ENCODE data around the gene ANKUB1.
"Not testable (repeated sequence)": the region's sequence is repeated elsewhere in the genome, so short reads cannot be mapped to it uniquely, and the experiment has no call there.

ANKUB1 gene, protein sequence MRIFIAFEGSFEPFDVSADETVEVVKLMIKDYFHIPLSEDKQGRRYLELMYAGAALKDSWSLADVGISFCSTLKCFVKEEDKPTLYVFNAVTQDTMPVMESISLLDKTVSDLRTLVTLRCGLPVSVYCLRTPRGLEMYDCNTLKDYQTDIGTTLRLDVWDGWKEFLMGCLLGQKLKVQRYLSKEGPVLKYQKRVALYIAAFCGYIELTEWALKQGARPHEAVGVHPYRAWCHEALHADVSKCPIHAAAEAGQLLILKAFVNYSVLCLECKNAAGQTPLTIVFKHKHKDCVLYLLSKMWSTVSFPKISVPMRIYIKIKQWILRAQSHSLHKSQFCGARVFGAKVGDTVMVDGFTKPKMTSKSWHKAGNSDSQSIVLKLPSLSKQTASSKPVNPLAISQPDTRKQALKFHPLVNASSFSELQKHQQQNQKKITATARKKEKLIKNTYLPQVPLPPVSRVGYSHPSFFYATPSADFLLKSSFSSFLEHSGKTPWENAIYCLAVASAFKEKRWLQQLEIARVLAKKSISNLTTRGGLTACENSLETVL

DNA sequence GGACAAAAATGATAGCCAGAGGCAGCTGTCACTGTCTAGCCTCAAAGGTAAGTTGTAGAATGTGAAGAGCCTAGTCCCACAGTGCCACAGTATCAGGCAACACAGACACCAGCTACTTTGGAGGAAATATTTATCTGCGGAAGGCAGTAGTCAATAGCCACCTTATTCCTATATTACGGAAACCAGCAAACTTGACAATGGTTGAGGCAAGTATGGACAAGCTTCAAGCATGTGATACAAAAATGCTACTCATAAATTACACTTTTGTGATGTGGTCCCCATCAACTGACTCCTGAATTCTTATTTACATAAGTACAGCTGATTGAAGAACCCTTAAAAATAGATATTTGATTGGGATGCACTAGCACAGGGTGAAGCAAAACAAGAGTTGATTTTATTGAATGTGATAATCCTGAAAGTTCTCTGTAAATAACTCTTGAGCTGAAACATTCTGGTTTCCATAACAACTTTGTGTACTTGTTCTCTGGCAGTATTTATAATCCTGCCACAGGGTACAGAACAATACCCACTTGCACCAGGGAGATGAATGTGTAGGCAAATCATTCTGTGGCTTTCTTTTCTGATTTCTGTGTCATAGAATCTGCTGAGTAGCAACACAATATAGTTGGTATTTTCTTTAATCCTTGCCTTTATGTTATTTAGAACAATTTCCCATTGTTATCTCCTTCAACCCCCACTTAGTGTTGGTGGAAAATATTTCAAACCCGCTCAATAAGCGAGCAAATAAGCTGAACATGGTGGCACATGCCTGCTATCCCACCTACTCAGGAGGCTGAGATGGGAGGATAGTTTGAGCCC lies at the start of gene ANKUB1:
Gene ANKUB1 (minus strand): TSS at position 103 of the 819 bp plus-strand sequence. CDS start 188 bp downstream, outside the sequence.
- Histone ChIP-seq H3K79me2 (ENCODE audit: control insufficient read depth, low read length) (no peaks in the 10 kb centered on the region), H3F3A (ENCODE audit: control insufficient read depth, insufficient read depth) (no peaks in the 10 kb centered on the region), H3K4me3 (ENCODE audit: low read length) (no peak within 1 kb of the TSS), H3K36me3 (ENCODE audit: control insufficient read depth, low read length) (no peaks in the 10 kb centered on the region), H3K9me2 (replicated peaks; ENCODE audit: control insufficient read depth, low read length) (no peaks in the 10 kb centered on the region), H3K27ac (ENCODE audit: low read depth, low read length) (no peak within 1 kb of the TSS), H3K9me3 (ENCODE audit: control insufficient read depth, insufficient read depth, low read length) (no peaks in the 10 kb centered on the region), H3K4me1 (ENCODE audit: control insufficient read depth, low read length) (no peaks in the 10 kb centered on the region), H3K4me2 (ENCODE audit: low read length) (no peak within 1 kb of the TSS), H3K27me3 (ENCODE audit: control insufficient read depth, low read length) (peaks cover 8% of the 10 kb centered on the region), H4K20me1 (ENCODE audit: control insufficient read depth, insufficient read depth, low read depth, low read length) (no peaks in the 10 kb centered on the region)
- TF ChIP-seq, protein P1, sequence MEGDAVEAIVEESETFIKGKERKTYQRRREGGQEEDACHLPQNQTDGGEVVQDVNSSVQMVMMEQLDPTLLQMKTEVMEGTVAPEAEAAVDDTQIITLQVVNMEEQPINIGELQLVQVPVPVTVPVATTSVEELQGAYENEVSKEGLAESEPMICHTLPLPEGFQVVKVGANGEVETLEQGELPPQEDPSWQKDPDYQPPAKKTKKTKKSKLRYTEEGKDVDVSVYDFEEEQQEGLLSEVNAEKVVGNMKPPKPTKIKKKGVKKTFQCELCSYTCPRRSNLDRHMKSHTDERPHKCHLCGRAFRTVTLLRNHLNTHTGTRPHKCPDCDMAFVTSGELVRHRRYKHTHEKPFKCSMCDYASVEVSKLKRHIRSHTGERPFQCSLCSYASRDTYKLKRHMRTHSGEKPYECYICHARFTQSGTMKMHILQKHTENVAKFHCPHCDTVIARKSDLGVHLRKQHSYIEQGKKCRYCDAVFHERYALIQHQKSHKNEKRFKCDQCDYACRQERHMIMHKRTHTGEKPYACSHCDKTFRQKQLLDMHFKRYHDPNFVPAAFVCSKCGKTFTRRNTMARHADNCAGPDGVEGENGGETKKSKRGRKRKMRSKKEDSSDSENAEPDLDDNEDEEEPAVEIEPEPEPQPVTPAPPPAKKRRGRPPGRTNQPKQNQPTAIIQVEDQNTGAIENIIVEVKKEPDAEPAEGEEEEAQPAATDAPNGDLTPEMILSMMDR (IDR thresholded peaks at IDR 0.05; ENCODE audit: low read depth, low read length, poor library complexity, severe bottlenecking), result no peak
- no peak for TF ChIP-seq EZH2phosphoT487 (IDR thresholded peaks at IDR 0.05; ENCODE audit: borderline replicate concordance, low read length)

DNA sequence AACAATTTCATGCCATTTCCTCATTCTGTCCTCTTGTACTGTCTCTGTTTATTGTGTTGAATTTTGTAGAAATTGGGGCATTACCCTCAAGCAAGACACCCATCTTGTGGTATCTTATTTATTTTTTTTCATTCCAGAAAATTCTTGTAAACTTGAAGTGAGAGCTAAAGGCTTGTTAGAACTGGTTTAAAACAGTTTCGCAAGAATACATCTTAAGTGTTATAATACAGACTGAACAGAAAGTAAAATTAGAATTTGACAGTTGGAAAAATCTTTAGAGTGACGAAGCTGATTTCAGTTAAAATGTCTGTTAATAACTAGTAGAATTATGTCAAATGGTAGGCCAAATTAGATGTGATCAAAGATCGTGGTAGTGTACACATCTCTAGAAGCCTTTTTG lies 47.5 kb upstream of the ANKUB1 start:
- H3K79me2 ChIP-seq (ENCODE audit: control insufficient read depth, low read length), result peaks cover 85% of the 10 kb centered on the region
- H3K9me2 ChIP-seq (replicated peaks; ENCODE audit: control insufficient read depth, low read length), result no peaks in the 10 kb centered on the region
- H3K4me3 ChIP-seq (ENCODE audit: low read length), result no peak overlapping the region
- TF ChIP-seq EZH2phosphoT487 (IDR thresholded peaks at IDR 0.05; ENCODE audit: borderline replicate concordance, low read length), result no peak
- TF ChIP-seq, protein P1 (IDR thresholded peaks at IDR 0.05; ENCODE audit: low read depth, low read length, poor library complexity, severe bottlenecking), result no peak
- H3K4me1 ChIP-seq (ENCODE audit: control insufficient read depth, low read length), result no peaks in the 10 kb centered on the region
- peaks cover 18% of the 10 kb centered on the region for H3K9me3 ChIP-seq (ENCODE audit: control insufficient read depth, insufficient read depth, low read length)
- H3F3A ChIP-seq (ENCODE audit: control insufficient read depth, insufficient read depth), result no peaks in the 10 kb centered on the region
- peaks cover 13% of the 10 kb centered on the region for H3K36me3 ChIP-seq (ENCODE audit: control insufficient read depth, low read length)
- no peak overlapping the region for H3K27ac ChIP-seq (ENCODE audit: low read depth, low read length)
- no peaks in the 10 kb centered on the region for H3K27me3 ChIP-seq (ENCODE audit: control insufficient read depth, low read length)
- no peak overlapping the region for H3K4me2 ChIP-seq (ENCODE audit: low read length)
- H4K20me1 ChIP-seq (ENCODE audit: control insufficient read depth, insufficient read depth, low read depth, low read length), result no peaks in the 10 kb centered on the region

DNA sequence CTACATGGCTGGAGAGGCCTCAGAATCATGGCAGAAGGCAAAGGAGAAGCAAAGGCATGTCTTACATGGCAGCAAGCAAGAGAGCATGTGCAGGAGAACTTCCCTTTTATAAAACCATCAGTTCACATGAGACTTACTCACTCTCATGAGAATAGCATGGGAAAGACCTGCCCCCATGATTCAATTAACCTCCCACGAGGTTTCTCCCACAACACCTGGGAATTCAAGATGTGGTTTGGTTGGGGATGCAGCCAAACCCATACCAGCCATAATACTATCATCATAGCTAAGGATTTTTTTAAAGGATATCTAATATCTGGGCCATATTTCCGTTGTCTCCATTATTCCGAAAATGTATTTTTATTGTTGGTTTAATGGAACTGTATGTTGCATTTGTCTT lies 47.1 kb upstream of the ANKUB1 start:
- peaks cover 22% of the 10 kb centered on the region for H3K9me3 ChIP-seq (ENCODE audit: control insufficient read depth, insufficient read depth, low read length)
- H3K4me2 ChIP-seq (ENCODE audit: low read length); H4K20me1 ChIP-seq (ENCODE audit: control insufficient read depth, insufficient read depth, low read depth, low read length); H3K27me3 ChIP-seq (ENCODE audit: control insufficient read depth, low read length); H3F3A ChIP-seq (ENCODE audit: control insufficient read depth, insufficient read depth); H3K9me2 ChIP-seq (replicated peaks; ENCODE audit: control insufficient read depth, low read length); H3K4me3 ChIP-seq (ENCODE audit: low read length); H3K4me1 ChIP-seq (ENCODE audit: control insufficient read depth, low read length); H3K27ac ChIP-seq (ENCODE audit: low read depth, low read length): not testable (repeated sequence)
- peaks cover 85% of the 10 kb centered on the region for H3K79me2 ChIP-seq (ENCODE audit: control insufficient read depth, low read length)
- peaks cover 13% of the 10 kb centered on the region for H3K36me3 ChIP-seq (ENCODE audit: control insufficient read depth, low read length)

DNA sequence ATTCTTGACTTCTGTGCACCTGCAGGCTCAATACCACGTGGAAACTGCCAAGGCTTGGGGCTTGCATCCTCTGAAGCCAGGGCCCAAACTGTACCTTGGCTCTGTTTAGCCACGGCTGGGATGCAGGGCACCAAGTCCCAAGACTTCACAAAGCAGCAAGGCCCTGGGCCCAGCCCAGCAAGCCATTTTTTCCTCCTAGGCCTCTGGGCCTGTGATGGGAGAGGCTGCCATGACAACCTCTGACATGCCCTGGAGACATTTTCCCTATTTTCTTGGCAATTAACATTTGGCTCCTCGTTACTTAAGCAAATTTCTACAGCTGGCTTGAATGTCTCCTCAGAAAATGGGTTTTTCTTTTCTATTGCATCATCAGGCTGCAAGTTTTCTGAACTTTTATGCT lies 46.1 kb upstream of the ANKUB1 start:
- not testable (repeated sequence) for H3K27me3 ChIP-seq (ENCODE audit: control insufficient read depth, low read length); H3K4me3 ChIP-seq (ENCODE audit: low read length); H3K27ac ChIP-seq (ENCODE audit: low read depth, low read length); H3F3A ChIP-seq (ENCODE audit: control insufficient read depth, insufficient read depth); H3K9me2 ChIP-seq (replicated peaks; ENCODE audit: control insufficient read depth, low read length); H3K4me1 ChIP-seq (ENCODE audit: control insufficient read depth, low read length); H4K20me1 ChIP-seq (ENCODE audit: control insufficient read depth, insufficient read depth, low read depth, low read length); H3K4me2 ChIP-seq (ENCODE audit: low read length)
- H3K36me3 ChIP-seq (ENCODE audit: control insufficient read depth, low read length), result peaks cover 13% of the 10 kb centered on the region
- peaks cover 84% of the 10 kb centered on the region for H3K79me2 ChIP-seq (ENCODE audit: control insufficient read depth, low read length)
- H3K9me3 ChIP-seq (ENCODE audit: control insufficient read depth, insufficient read depth, low read length), result peaks cover 27% of the 10 kb centered on the region

Measured in DOHH2 (cell line).